ENCODE results near the gene ME1. TPM values are rescaled to one million over a fixed set of nuclear protein-coding genes. Genes with fewer than 3 reads are reported as not detected.
"Not testable (repeated sequence)": the region's sequence is repeated elsewhere in the genome, so short reads cannot be mapped to it uniquely, and the experiment has no call there.

ME1 gene
- total and polyA plus RNA-seq, 5 donors = 33.2 to 43.7 (median 37.2) TPM

DNA sequence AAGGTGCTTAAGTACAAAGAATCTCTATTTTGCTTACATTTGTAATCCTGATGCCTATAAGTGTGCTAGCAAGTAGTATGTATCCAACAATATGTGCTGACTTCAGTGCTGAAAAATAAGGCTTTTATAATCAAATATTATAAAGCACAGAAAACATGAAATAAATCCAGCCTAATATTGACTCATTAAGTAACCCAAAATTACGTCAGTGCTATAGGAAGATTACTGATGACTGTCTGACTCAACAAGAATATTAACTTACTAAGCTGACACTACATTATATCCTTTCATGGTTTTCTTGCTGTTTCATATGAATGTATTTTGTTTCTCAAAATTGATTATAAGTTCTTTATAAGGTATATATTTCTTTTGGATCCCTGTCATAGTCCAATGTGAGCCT is 76.1 kb downstream of the ME1 start:
- Histone ChIP-seq H3K27ac (ENCODE audit: low read length) (no peak overlapping the region), H3K27me3 (ENCODE audit: control insufficient read depth, insufficient read depth) (no peaks in the 10 kb centered on the region), H3K4me1 (ENCODE audit: control insufficient read depth, insufficient read depth, low read length) (peaks cover 3% of the 10 kb centered on the region), H3K9me3 (ENCODE audit: control insufficient read depth, low read length) (no peaks in the 10 kb centered on the region), H3K4me3 (ENCODE audit: low read length) (no peak overlapping the region)
- intact Hi-C loops (cut with DNase I) = no loop called here
- ATAC-seq (no peak), DNase-seq (no peak)
- WGBS = 85% methylated on average over 1 of the region's 1 CpG

DNA sequence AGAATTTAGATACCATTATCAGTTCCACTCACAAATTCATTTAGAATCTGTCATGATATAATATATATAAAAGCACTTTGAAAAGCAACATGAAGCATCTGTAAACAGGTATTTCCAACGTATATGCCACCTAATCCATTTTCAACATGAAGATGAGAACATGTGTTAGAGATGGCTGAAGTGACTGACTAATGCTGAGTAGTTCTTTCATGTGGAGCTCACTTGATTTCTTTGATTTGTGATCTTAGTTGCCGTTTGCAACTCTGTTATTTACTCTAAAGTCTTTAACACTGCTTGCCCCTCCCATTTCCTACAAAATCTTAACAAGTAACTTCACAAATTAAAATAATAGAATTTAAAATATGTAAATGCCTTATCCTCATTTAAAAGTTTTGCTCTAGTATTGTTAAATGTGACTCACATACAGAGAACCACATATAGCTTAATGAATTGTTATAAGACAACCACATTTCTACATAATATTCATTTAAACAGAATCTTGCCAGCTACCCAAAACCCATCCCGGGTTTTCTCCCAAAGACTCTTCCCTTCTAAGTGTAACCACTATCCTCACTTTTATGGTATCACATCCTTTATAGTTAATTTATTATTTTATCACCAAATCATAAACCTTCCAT is 78.3 kb downstream of the ME1 start:
- Histone ChIP-seq H3K4me3 (ENCODE audit: low read length) (no peak overlapping the region), H3K9me3 (ENCODE audit: control insufficient read depth, low read length) (no peaks in the 10 kb centered on the region), H3K4me1 (ENCODE audit: control insufficient read depth, insufficient read depth, low read length) (peaks cover 3% of the 10 kb centered on the region), H3K27me3 (ENCODE audit: control insufficient read depth, insufficient read depth) (no peaks in the 10 kb centered on the region), H3K27ac (ENCODE audit: low read length) (no peak overlapping the region)
- DNase-seq (no peak), ATAC-seq (no peak)
- intact Hi-C loops (cut with DNase I) = no loop called here
- 75% methylated on average over 3 of the region's 3 CpGs for WGBS

DNA sequence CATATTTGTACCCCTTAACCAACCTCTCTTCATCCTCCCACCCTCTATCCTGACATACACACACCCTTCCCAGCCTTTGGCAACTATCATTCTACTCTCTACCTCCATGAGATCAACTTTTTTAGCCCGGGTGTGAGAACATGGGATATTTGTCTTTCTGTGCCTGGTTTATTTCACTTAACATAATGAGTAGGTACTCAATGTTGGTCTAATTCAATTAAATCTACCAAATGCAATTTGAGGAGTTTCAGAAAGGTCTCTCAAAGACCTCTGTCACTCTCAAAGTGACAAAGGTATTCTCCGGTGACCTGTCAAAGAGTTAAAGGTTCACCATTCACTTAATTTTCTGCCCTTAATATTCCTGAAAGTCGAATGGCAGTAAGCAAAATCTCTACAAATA is 87.7 kb downstream of the ME1 start:
- no peak for ATAC-seq
- no peaks in the 10 kb centered on the region for H3K27me3 ChIP-seq (ENCODE audit: control insufficient read depth, insufficient read depth)

DNA sequence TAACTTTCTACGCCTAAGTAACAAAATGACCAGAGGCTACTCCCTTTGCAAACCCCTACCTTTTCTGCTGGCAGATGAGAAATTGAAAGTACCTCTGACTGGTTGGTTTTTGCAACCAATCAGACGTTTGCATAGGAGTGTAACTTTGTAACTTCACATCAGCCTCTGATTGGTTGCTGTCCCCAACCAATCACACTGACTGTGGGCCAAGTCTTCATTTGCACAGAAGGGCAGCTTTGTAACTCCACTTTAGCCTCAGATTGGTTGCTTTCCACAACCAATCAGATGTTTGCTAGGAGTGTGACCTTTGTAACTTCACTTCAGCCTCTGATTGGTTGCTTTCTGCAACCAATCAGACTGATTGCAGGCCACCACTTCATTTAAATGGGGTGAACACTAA is 89.1 kb downstream of the ME1 start:
- no peak overlapping the region for H3K4me3 ChIP-seq (ENCODE audit: low read length)
- ATAC-seq = no peak

More for the DNA sequence above, 87.7 kb downstream of the ME1 start:
- no peak for DNase-seq
- intact Hi-C loops (cut with DNase I) = no loop called here
- Histone ChIP-seq H3K27ac (ENCODE audit: low read length) (no peak overlapping the region), H3K9me3 (ENCODE audit: control insufficient read depth, low read length) (no peaks in the 10 kb centered on the region), H3K4me1 (ENCODE audit: control insufficient read depth, insufficient read depth, low read length) (no peaks in the 10 kb centered on the region), H3K4me3 (ENCODE audit: low read length) (no peak overlapping the region)
- WGBS = 82% methylated on average over 3 of the region's 3 CpGs

DNA sequence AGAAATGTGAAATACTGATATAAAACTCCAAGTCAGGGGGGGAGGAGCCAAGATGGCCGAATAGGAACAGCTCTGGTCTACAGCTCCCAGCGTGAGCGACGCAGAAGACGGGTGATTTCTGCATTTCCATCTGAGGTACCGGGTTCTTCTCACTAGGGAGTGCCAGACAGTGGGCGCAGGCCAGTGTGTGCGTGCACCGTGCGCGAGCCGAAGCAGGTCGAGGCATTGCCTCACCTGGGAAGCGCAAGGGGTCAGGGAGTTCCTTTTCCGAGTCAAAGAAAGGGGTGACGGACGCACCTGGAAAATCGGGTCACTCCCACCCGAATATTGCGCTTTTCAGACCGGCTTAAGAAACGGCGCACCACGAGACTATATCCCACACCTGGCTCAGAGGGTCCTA is 96.9 kb downstream of the ME1 start:
- intact Hi-C loops (cut with DNase I) = not testable (repeated sequence)
- WGBS = 94% methylated on average over 16 of the region's 24 CpGs

More for the DNA sequence above, 89.1 kb downstream of the ME1 start:
- no peaks in the 10 kb centered on the region for H3K4me1 ChIP-seq (ENCODE audit: control insufficient read depth, insufficient read depth, low read length)
- no peak overlapping the region for H3K27ac ChIP-seq (ENCODE audit: low read length)
- intact Hi-C loops (cut with DNase I) = no loop called here
- H3K9me3 ChIP-seq (ENCODE audit: control insufficient read depth, low read length) = no peaks in the 10 kb centered on the region
- DNase-seq = no peak
- 77% methylated on average over 2 of the region's 2 CpGs for WGBS
- H3K27me3 ChIP-seq (ENCODE audit: control insufficient read depth, insufficient read depth) = no peaks in the 10 kb centered on the region

DNA sequence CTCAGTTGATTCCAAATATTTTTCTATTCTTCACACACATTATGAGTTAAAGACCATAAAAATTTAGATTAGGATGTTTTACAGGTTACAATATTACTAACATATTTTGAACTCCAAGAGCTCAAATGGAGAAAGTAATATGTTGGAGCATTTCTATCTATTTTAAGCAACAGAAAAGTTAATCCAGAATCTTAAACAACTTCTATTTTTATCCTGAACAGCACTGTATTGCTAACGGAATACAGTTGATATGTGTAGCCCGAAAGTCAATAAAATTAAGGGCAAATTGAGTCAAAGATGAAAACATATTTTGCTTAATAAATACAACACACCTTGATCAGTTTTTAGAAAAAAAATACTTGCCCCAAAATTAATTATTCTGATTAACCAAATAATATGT is 97.4 kb downstream of the ME1 start:
- Histone ChIP-seq H3K27me3 (ENCODE audit: control insufficient read depth, insufficient read depth) (no peaks in the 10 kb centered on the region), H3K9me3 (ENCODE audit: control insufficient read depth, low read length) (no peaks in the 10 kb centered on the region), H3K4me3 (ENCODE audit: low read length) (no peak overlapping the region), H3K4me1 (ENCODE audit: control insufficient read depth, insufficient read depth, low read length) (no peaks in the 10 kb centered on the region), H3K27ac (ENCODE audit: low read length) (no peak overlapping the region)
- intact Hi-C loops (cut with DNase I) = no loop called here
- 43% methylated on average over 2 of the region's 2 CpGs for WGBS
- ATAC-seq (no peak), DNase-seq (no peak)

More for the DNA sequence above, 96.9 kb downstream of the ME1 start:
- not testable (repeated sequence) for DNase-seq; ATAC-seq; H3K9me3 ChIP-seq (ENCODE audit: control insufficient read depth, low read length); H3K4me1 ChIP-seq (ENCODE audit: control insufficient read depth, insufficient read depth, low read length); H3K4me3 ChIP-seq (ENCODE audit: low read length); H3K27me3 ChIP-seq (ENCODE audit: control insufficient read depth, insufficient read depth); H3K27ac ChIP-seq (ENCODE audit: low read length)

DNA sequence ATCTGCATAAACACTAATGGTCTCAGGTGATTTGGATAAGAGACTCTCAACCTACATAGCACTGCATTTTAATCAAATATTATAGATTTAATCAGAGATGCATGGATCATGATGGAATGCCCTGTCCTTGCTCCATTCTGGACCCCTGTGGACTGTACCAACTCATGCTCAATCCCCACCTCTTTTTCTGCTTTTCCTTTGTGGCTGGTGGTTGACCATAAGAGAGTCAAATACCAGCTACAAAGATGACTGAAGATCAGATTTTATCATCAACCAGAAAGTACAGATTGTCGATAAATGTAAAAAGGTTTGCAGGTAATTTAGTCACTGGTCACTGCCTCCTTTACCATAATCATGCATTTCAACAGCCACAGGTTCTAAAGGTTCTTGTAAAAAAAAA is 116.2 kb downstream of the ME1 start:
- Histone ChIP-seq H3K27ac (ENCODE audit: low read length) (no peak overlapping the region), H3K9me3 (ENCODE audit: control insufficient read depth, low read length) (no peaks in the 10 kb centered on the region), H3K27me3 (ENCODE audit: control insufficient read depth, insufficient read depth) (no peaks in the 10 kb centered on the region), H3K4me3 (ENCODE audit: low read length) (no peak overlapping the region), H3K4me1 (ENCODE audit: control insufficient read depth, insufficient read depth, low read length) (no peaks in the 10 kb centered on the region)
- intact Hi-C loops (cut with DNase I) = no loop called here
- ATAC-seq (no peak), DNase-seq (no peak)
- WGBS = 95% methylated on average over 1 of the region's 1 CpG

DNA sequence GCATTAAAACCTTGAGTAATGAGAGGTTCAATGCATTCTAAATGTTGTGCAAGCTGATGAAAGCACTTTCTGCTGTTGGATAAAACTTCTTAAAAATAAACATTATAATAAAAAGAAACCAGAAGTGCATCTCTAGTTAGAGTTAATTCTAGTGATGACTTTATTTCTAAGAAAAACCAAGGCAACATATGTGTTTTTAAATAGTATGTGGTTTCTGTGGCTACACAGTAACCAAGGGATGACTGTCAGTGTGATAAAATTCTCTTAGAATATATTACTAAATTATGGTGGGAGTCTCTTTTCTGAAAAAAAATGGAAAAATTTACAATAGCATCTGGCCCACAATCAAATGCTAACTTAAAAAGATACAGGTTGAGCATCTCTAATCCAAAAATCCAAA is 117.0 kb downstream of the ME1 start:
- H3K9me3 ChIP-seq (ENCODE audit: control insufficient read depth, low read length) = no peaks in the 10 kb centered on the region
- intact Hi-C loops (cut with DNase I) = no loop called here
- H3K4me1 ChIP-seq (ENCODE audit: control insufficient read depth, insufficient read depth, low read length) = no peaks in the 10 kb centered on the region
- no peak for DNase-seq
- no peak overlapping the region for H3K4me3 ChIP-seq (ENCODE audit: low read length)
- no peak overlapping the region for H3K27ac ChIP-seq (ENCODE audit: low read length)
- no peak for ATAC-seq
- no peaks in the 10 kb centered on the region for H3K27me3 ChIP-seq (ENCODE audit: control insufficient read depth, insufficient read depth)

DNA sequence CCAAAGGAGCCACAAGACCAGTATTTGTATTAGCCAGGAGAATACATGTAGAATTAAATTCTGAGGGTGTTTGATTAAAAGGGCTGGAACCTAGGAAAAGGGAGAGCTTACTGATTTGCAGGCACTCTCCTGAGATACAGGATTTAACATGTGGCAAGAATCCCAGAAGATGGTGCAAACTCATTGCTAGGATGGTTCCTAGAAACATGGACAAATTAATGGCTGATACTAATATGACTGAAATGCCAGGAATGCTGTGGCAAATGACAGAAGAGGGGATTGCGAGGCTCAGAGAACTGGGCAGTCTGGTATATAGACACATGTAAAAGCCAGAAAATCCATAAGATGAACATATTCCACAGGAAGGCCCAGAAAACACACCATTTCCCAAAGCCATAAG is 119.6 kb downstream of the ME1 start:
- Histone ChIP-seq H3K9me3 (ENCODE audit: control insufficient read depth, low read length) (no peaks in the 10 kb centered on the region), H3K27ac (ENCODE audit: low read length) (no peak overlapping the region), H3K4me1 (ENCODE audit: control insufficient read depth, insufficient read depth, low read length) (no peaks in the 10 kb centered on the region), H3K4me3 (ENCODE audit: low read length) (no peak overlapping the region), H3K27me3 (ENCODE audit: control insufficient read depth, insufficient read depth) (no peaks in the 10 kb centered on the region)
- intact Hi-C loops (cut with DNase I) = no loop called here
- no peak for ATAC-seq
- WGBS = 98% methylated on average over 1 of the region's 1 CpG
- DNase-seq = no peak

DNA sequence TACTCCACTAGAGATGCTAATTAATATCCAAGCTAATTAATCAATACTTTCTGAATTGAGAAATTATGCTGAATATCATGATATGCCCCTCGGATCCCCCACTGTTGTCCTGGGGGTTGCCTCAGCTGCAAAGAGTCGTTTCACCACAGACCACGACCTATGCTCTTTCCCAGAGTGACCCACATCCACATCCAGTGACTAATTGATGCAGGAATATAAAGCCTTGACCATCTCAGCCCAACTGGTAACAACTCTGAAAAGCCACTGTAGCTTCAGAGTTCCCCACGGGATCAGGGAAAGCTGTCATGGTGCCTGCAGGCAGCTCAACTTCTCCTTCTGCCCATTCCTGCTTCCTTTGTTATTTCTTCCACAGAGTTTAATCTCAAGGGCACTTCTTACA is 120.8 kb downstream of the ME1 start:
- no peak overlapping the region for H3K4me3 ChIP-seq (ENCODE audit: low read length)
- no peaks in the 10 kb centered on the region for H3K27me3 ChIP-seq (ENCODE audit: control insufficient read depth, insufficient read depth)
- 80% methylated on average over 4 of the region's 4 CpGs for WGBS
- intact Hi-C loops (cut with DNase I) = no loop called here
- no peaks in the 10 kb centered on the region for H3K9me3 ChIP-seq (ENCODE audit: control insufficient read depth, low read length)
- H3K4me1 ChIP-seq (ENCODE audit: control insufficient read depth, insufficient read depth, low read length) = no peaks in the 10 kb centered on the region
- ATAC-seq = no peak
- H3K27ac ChIP-seq (ENCODE audit: low read length) = no peak overlapping the region
- no peak for DNase-seq

DNA sequence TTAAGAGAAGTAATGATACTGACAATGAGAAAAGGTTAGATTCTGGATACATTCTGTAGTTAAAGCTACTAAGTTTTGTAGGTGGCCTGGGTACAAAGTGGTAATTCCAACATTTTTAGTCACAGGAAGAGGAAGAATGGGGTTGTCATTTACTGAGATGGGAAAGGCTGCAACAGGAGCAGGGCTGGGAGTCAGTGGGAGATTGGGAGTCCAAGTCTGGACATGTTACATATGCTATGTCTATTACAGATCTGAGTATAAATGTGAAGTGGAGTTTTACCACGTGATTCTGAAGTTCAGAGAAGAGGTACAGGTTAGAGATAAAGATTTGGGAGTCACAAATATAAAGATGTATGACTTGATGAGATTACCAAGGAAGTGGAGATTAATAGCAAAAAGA is 121.5 kb downstream of the ME1 start:
- DNase-seq (no peak), ATAC-seq (no peak)
- Histone ChIP-seq H3K4me1 (ENCODE audit: control insufficient read depth, insufficient read depth, low read length) (no peaks in the 10 kb centered on the region), H3K9me3 (ENCODE audit: control insufficient read depth, low read length) (no peaks in the 10 kb centered on the region), H3K27ac (ENCODE audit: low read length) (no peak overlapping the region), H3K27me3 (ENCODE audit: control insufficient read depth, insufficient read depth) (no peaks in the 10 kb centered on the region), H3K4me3 (ENCODE audit: low read length) (no peak overlapping the region)
- 42% methylated on average over 1 of the region's 1 CpG for WGBS
- intact Hi-C loops (cut with DNase I) = no loop called here

DNA sequence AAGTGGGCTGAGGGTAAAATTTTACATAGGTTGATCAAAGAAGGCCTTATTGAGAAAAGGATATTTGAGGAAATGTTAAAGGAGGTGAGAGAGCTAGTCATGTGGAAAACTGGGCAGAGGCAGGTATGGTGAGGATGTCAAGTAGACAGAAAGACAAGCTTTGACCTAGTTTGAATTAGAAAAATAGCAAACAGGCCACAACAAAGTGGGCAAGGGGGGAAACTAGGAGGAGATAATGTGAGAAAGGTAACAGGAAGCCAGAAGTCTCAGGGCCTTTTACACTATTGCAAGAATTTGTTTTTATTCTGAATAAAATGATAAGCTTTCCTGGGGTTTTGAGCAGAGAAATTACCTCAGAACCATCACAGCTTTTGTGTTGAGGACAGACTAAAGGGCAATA is 122.0 kb downstream of the ME1 start:
- ATAC-seq = no peak
- no peak for DNase-seq
- Histone ChIP-seq H3K4me3 (ENCODE audit: low read length) (no peak overlapping the region), H3K9me3 (ENCODE audit: control insufficient read depth, low read length) (no peaks in the 10 kb centered on the region), H3K27ac (ENCODE audit: low read length) (no peak overlapping the region), H3K27me3 (ENCODE audit: control insufficient read depth, insufficient read depth) (no peaks in the 10 kb centered on the region), H3K4me1 (ENCODE audit: control insufficient read depth, insufficient read depth, low read length) (no peaks in the 10 kb centered on the region)
- intact Hi-C loops (cut with DNase I) = no loop called here

Data from right cardiac atrium (tissue), 5 donors.